Stimulated activated CD8-positive, alpha-beta memory T cell treated with anti-CD3 and anti-CD28 coated beads, Interleukin-7, amount 100 ng/mL, for 1 hour (primary cell): ENCODE measurements around the gene KCNQ4.

Source experiments
- DNase-seq, 2 donors: peaks; one replicate each; pipeline ENCODE4 v3.0.0-alpha.2; 2020; ENCODE audit warnings: low read depth in 2 of 2

Gene KCNQ4

GRCh38 chr1:40861224-40862003 is 77.8 kb downstream of the KCNQ4 start:
- no peak for DNase-seq

- DNase-seq, result peak; percentile 91 to 92
Observed at GRCh38 chr1:40862008-40862863, 78.6 kb downstream of the KCNQ4 start, which contains the start of gene CITED4. Gene CITED4, minus strand, starts transcription at chr1:40862363. Its CDS starts 236 bp downstream, at chr1:40862127.

- DNase-seq, result no peak
Observed at GRCh38 chr1:40868051-40868723, 84.6 kb downstream of the KCNQ4 start.

- DNase-seq, result no peak
Observed at GRCh38 chr1:40870135-40870728, 86.6 kb downstream of the KCNQ4 start.

GRCh38 chr1:40872276-40872675 is 88.7 kb downstream of the KCNQ4 start:
- DNase-seq, result no peak

DNA sequence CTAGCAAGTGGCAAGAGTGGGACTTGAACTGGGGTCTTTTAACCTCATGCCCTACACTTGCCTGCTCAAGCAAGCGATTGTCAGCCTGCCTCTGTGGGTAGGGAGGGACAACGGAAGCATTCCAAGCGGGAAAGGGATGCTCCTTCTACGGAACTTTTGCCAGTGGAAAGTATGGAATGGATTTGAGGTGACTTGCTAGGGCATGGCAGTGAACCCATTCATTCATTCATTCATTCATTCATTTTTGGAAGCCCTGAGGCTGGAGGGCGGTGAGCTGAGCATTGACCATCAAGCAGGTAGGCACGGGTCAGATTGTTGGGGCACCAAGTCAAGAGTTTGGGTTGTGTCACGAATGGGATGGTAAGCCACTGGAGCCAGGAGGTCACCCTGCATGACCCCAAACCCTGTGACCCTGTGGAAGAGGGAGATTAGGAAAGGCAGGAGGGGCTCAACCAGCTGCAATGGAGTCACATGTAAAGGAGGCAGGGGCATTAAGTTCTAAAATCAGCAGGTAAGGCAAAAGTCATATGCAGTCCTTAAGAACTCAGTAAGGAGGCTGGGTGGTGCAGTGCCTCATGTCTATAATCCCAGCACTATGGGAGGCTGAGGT is 90.4 kb downstream of the KCNQ4 start:
- no peak for DNase-seq

- DNase-seq, result no peak
Observed at GRCh38 chr1:40876436-40876761, 92.8 kb downstream of the KCNQ4 start.

GRCh38 chr1:40876891-40877290 is 93.3 kb downstream of the KCNQ4 start:
- DNase-seq, result no peak

DNA sequence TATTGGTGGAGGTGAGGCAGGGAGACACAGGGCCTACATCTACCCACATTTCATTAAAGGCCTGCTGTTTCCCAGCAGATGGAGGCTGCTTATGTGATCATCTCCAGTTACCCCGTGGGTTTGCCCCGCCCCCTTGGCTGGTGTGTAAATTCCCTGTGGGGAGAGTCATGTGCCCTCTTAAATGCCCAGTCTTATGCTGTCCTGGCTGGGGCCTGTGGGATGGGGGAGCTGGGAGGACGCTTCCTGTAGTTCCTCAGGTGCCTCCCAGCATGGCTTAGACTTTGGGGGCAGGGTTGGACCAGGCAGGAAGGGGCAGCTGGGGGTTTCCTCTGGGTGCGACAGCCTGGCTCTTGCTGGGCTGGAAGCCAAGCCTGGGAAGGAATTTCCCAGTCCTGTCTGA is 94.1 kb downstream of the KCNQ4 start:
- DNase-seq, result no peak

- no peak for DNase-seq
Observed at GRCh38 chr1:40878906-40879305, 95.3 kb downstream of the KCNQ4 start.

DNA sequence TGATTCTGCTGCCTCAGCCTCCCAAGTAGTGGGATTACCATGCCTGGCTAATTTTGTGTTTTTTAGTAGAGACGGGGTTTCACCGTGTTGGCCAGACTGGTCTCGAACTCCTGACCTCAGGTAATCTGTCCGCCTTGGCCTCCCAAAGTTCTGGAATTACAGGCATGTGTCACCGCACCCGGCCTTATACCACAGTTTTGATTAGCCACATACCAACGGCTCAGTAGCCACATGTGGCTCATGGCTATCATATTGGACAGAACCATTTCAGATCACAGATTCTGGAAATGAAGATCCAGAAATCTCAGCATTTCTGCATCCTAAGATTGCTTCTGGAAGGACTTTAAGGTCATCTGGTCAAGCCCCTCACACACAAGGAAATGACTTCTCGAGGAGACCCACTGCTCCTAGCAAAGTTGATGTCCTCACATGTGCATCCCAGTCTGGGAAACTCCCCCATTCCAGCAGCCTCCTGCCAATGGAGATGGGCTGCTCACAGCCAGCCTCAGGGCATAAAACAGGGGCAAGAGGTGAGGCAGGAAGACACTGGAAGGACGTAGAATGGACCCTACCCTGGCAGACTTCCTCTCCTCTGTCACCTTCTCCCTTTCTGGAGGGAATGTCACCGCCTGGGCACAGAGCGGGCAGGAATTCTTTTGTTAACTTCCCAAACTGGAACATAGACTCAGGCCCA is 96.0 kb downstream of the KCNQ4 start:
- no peak for DNase-seq

DNA sequence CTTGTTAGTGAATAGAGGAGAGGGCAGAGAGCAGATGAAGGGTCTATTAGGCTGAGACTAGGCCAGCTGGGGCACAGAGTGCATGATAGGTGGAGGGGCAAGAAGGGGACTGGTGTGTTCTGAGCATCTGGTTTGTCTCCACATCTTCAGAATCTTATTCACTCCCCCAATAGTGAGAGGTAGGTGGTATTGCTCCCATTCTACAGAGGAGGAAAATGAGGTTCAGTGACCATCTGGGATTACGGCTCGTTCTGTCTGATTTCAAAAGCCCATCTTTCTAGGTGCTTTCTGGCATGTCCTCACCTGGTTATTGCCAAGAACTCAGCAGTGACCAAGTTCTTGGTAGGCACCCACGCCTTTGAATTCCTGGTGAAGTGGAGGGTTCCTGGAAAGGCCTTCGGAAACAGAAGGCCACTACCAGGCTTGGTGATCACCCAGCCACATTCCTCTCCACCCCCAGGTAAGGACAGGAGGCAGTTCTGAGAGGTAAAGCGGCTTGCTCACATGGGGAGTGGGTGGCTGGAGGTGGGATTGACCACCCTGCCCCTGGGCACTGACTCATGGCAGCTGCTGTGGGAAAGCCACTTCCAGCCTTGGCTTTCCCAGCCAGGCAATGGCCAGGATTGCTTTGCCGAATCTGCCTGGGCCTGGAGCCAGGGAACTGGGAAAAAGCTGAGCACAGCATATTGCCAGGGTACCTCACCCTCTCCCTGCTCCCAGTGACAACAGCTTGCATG is 97.4 kb downstream of the KCNQ4 start:
- DNase-seq, result no peak

DNA sequence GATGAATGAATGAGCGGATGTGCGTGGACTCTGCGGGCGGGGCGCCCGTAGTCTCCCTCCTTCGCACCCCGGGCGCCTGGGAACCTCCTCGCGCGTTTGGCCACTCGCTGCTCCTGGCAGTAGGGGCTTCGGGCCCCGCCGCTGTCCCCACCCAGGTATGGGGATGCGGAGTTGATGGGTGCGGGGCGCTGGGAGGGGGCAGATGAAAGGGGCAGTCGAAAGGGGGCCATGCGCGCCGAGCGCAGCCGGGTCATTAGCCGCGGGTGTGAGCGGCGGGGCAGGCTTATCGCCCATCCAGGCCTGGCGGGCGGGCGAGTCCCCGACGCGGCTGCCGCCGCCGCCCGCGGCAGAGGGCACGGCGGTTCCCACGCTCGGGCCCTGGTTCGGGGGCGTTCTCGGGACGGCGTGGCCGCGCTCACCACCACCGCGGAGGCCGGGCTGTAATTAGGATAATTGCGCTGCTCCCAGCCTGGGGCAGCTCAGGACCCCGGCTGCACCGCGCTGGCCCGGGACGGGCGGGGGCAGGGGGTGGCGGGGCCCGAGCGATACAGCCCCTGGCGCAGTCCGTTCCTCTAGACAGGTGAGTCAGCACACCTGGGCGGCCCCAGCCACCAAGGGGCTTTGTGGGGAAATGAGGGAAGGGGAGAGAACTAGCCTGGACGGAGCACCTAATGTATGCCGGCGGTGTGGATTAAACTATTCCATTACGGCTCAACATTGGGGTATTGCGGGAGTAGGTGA is 100.6 kb downstream of the KCNQ4 start:
- DNase-seq, result no peak

DNA sequence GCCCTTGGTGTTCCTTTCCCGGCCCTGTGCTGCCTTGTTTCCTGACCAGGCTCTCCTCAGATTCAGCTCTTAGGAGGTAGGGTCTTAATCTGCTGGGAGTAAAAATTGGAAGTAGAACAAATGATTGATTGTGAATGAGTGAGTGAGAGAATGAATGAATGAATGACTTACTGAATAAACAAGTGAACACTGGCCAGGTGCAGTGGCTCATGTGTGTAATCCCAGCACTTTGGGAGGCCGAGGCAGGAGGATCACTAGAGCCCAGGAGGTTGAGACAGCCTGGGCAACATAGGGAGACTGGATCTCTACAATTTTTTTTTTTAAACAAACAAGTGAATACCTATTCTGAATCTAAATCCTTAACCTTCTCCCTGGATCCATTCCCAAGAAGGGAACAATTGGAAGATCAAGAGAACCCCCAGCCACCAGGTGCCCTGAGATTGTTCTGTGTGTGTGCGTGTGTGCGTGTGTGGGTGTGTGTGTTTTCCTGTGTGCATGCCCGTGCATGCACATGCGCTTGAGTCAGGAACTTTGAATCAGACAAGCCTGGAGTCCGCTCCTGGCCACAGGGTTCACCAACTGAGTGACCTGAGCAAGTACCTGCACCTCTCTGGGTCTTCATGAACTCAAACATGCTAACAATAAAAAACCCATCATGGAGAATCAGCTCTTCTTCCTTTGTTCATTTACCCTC is 102.9 kb downstream of the KCNQ4 start:
- no peak for DNase-seq

DNA sequence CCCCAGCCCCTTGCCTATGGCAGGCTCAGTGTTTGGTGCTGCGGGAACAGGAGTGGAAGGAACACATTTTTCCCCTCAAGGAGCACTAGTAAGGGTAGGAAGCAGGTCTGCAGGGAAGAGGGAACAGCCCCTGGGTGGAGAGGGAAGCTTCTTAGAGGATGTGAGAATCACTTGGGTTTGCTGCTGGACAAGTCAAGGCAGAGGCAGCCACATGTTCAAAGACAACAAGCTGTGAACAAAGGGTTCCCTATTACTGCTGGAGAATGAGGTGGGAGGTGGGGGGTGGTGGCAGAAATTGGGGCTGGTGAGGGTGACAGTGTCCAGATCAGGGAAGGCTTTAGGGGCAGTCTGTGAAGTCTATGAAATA is 103.4 kb downstream of the KCNQ4 start:
- no peak for DNase-seq

DNA sequence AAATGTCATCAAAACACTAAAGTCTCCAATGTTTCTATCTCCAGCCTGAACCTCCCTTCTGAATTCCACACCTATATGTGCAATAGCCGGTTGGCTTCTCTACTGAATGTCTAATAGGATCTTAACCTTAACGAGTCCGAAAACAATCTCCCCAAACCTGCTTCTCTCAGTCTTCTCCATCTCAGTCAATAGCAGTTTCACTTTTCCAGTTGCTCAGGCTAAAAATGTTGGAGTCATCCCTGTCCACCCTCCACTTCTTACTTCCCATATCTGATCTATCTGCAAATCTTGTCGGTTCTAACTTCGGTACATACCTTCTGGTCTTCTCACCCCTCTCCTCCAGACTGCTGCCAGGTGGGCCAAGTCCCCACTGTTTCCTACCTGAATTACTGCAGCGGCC is 104.1 kb downstream of the KCNQ4 start:
- DNase-seq, result no peak
